G401.6 (cell line): ENCODE measurements around the gene AAGAB.
"Not testable (repeated sequence)": the region's sequence is repeated elsewhere in the genome, so short reads cannot be mapped to it uniquely, and the experiment has no call there.

ENCODE experiments used
- FAIRE-seq: peaks from 2 replicates; lab custom pipeline; 2012; peaks lifted over from hg19 to GRCh38; lab: Jason Lieb, UNC

AAGAB gene, protein sequence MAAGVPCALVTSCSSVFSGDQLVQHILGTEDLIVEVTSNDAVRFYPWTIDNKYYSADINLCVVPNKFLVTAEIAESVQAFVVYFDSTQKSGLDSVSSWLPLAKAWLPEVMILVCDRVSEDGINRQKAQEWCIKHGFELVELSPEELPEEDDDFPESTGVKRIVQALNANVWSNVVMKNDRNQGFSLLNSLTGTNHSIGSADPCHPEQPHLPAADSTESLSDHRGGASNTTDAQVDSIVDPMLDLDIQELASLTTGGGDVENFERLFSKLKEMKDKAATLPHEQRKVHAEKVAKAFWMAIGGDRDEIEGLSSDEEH

DNA sequence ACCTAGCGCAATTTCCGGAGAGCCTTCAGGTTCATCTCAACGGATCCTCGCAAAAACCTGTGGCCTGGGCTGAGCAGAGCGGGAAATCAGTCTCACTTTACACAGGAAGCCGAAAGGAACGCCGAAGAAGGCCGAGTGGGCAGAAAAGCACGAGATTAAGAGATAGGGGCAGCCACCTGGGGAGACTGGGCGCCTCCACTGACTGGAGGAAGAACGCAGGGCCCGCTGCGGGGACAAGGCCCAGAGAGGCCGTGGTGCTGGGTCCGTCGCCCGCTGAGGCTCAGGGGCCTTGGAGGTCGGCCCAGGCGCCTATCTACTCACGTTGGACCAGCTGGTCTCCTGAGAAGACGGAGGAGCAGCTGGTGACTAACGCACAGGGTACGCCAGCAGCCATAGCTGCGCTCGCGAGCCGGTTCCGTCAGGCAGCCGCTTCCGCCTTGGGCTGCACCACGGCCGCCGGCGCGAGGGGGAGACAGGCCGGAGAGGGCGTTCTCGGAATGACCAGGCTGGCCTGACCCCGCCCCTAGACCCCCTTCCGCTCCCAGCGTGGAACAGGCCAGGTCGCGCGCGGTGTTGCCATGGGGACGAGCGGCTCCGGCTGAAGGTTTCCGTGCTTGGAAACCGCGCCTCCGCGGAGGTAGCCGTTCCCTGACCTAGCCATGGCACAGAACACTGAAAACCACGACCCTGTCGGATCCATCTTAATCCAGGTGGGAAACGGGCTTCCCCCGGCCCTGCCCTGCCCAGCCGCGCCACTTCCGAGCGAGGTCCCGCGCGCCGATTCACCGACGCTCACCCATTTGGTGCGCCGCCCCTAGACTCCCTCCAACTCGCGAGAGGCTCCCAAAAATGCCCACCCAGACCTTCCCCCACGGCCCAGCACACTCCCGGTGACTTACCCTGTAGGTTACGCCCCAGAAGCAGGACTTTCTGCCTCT, at the start of gene AAGAB, which contains the start of gene IQCH:
TSS of gene AAGAB (minus strand) at position 424 of the 938 bp plus-strand sequence. CDS start at position 394, 30 bp downstream.
TSS of gene IQCH (plus strand) at position 549 of the 938 bp plus-strand sequence. CDS start at position 660, 111 bp downstream.
- FAIRE-seq = peak; percentile 93

DNA sequence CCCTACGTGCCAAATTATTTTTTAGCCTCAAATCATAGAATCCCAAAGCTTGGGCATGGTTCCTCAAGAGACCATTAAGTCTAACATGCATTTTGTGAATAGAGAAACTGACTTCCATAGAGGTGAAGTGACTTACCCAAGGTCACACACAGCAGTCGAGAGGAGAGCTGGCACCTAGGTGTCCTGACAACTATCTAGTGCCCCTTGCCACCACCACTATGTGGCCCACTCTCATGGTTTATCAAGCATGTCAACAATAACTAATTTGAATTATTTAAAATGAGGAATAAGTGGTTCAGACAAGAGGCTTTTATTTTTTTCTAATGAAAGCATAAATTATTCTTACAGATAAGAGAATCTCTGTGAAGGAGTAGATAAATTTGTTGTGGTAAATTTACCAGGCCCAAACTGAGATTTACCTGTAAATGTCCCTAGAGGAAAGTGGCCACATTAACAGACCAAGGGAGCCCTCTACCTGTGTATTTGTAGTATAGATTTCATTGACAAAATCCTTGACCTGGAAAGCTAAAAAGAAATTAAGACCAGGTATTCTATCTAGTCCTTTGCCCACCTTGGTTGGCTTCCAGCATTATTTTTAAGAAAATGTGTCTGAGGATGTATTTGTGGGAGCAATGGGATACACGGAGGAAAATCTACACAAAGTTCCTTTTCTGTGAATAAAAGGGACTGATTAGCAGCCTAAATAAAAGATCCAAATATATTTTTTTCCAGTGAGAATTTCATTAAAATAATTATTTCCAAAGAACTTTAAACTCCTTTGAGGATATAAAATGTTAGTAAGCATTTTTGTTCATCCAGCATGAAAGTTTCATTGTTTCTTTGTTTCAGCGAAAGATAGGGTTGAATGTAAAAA, 49.3 kb upstream of the AAGAB start:
- FAIRE-seq = peak; percentile 84

DNA sequence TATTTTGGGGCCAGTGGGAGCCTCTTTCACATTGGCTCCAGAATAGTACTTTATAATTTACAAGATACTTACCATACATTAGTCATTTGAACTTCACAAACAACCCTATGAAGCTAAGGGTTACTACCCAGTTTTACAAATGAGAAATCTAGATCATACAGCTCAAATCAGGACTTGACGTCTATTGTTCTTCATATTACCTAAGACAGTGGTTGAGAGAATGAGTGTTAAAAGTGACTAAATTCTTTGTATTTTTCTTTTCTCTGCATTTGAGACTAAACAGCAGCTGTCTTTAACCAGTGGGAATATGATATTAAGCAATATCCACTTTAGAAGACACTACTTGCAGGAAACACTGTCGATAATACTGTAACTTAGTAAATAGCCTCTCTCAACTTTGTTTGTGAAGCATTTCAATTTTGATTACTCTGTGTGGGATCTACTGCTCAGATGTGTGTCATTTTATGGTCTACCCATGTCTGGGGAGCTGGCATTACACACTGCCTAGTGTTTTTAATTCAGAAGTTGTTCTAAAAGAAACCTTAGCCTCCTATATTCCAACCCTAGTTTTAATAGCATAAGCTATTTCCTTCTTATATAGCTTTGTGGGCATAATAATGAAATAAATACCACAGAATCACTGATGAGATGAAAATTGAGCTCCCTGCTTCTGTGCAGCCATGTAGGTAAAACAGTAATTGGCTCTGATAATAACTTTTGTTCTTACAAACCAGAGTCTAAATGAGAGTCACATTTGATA, 46.0 kb upstream of the AAGAB start:
- no peak for FAIRE-seq

DNA sequence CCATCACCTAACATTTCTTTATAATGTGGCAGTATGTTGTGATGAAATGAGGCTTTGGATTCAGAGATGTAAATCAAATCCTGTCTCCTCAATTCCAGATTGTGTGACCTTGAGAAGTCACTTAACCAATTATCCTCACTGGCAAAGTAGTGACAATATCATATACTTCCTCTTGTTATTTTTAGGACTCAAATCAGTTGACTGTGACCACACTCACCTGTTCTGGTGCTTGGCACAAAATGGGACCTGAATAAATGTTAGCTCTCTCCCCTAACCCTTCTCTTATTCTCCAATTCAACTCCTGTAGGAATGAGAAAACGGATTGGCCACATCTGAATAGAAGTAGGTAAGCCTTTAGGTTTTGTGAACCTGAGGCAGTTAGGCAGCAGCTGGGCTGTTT, 42.2 kb upstream of the AAGAB start:
- FAIRE-seq = no peak

DNA sequence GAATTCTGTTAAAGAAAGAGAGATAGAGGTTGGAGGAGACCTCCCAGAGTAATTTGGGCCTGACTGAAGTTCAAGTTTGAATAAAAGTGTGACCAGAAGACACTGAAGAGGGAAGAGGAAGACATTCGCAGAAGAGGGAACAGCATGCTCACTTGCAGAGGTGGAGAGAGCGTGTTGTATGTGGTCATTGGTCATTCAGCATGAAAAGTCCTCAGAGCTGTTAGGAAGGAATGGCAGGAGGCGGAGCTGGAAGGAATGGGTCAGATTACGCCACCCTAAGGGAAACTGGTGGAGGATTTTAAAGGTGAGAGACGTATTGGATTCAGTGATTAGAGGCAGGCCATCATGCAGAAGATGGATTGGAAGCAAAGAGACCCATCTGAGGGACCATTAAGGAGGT, 41.7 kb upstream of the AAGAB start:
- no peak for FAIRE-seq

DNA sequence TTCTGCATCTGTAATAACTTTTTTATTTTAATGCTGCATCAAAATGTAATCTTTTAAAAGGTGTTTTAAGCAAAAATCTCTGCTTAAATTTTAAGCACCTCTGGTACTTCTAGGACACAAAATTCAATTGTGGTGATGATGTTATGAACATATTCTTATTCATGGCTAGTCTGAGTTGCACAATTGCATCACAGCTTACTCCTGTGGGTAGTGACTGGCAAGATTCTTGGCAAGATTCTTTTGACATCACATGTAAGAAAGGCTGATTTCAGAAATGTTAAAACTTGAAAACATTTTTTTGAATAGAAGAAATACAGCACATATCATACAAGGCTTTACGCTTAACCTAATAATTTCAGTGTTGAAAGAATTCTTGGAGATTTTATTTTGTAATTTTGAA, 35.9 kb upstream of the AAGAB start:
- FAIRE-seq = no peak

DNA sequence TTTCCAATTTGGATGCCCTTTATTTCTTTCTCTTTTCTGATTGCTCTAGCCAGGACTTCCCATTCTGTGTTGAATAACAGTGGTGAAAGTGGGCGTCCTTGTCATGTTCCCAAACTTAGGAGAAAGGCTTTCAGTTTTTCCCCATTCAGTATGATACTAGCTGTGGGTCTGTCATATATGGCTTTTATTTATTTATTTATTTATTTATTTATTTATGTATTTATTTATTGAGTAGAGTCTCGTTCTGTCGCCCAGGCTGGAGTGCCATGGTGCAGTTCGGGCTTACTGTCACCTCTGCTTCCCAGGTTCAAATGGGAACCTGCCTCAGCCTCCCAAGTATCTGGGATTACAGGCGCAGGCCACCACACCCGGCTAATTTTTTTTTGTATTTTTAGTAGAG, 31.9 kb upstream of the AAGAB start:
- FAIRE-seq = not testable (repeated sequence)

DNA sequence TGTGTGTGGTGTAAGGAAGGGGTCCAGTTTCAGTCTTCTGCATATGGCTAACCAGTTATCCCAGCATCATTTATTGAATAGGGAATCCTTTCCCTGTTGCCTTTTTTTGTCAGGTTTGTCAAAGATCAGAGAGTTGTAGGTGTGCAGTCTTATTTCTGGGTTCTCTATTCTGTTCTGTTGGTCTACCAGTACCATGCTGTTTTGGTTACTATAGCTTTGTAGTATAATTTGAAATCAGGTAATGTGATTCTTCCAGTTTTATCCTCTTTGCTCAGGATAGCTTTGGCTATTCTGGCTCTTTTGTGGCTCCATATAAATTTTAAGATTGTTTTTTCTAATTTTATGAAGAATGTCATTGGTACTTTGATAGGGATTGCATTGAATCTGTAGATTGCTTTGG, 31.2 kb upstream of the AAGAB start:
- FAIRE-seq = not testable (repeated sequence)

DNA sequence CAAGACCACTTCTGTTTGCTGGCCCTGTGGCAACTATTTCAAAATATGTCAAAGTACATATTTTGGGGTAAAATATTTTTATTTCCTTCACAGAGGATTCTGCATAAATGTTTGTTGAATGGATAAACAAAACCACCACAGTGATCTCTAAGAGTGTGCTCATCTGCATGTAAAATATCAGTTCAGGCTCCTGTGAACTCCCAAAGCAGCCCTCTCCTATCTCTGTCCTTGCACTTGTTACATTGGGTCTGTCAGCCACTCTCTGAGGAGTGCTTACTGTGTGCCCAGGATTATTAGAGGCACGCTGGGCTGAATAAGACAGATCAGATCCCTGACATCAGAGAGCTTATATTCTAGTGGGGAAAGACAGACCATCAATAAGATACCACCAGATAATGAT, 27.3 kb upstream of the AAGAB start:
- FAIRE-seq = no peak

DNA sequence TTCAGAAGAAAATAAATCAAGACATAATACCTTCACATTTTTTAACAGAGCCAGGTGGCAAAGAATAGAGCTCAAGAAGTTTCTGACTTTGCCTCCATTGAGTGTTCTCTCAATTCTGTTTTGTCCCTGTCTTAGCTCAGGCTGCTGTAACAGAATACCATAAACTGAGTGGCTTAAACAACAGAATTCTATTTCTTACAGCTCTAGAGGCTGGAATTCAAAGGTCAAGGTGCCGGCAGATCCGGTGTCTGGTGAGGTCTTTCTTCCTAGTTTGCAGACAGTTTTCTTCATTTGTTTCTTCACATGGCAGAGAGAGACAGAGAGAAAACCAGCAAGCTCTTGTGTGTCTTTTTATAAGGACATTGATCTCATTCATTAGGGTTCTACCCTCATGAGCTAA, 25.8 kb upstream of the AAGAB start:
- no peak for FAIRE-seq

DNA sequence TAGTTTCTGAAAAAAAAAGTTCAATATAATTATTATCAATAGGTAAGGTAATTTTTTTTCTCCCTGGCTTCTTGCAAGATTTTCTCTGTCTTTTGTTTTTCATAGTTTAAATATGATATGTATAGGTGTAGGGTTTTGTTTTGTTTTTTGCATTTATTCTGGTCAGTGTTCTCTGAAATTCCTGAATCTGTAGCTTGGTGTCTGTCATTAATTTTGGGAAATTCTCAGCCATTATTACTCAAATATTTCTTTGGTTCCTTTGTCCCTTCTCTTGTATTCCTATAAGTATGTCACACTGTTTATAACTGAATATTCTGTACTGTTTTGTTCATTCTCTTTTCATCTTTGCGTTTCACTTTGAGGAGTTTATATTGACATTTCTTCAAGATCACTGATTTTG, 22.2 kb upstream of the AAGAB start:
- peak; percentile 76 for FAIRE-seq

DNA sequence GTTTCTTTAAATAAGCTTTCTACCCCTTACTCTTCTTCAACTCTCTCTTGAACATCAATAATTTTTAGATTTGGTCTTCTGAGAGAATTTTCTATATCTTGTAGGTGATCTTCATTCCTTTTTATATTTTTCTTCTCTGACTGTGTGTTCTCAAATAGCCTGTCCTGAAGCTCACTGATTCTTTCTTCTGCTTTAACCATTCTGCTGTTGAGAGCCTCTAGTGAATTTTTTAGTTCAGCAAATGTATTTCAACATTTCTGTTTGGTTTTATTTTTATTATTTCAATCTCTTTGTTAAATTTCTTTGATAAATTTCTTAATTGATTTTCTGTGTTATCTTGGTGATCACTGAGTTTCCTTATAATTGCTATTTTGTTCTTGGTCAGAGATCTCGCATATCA, 19.8 kb upstream of the AAGAB start:
- no peak for FAIRE-seq

DNA sequence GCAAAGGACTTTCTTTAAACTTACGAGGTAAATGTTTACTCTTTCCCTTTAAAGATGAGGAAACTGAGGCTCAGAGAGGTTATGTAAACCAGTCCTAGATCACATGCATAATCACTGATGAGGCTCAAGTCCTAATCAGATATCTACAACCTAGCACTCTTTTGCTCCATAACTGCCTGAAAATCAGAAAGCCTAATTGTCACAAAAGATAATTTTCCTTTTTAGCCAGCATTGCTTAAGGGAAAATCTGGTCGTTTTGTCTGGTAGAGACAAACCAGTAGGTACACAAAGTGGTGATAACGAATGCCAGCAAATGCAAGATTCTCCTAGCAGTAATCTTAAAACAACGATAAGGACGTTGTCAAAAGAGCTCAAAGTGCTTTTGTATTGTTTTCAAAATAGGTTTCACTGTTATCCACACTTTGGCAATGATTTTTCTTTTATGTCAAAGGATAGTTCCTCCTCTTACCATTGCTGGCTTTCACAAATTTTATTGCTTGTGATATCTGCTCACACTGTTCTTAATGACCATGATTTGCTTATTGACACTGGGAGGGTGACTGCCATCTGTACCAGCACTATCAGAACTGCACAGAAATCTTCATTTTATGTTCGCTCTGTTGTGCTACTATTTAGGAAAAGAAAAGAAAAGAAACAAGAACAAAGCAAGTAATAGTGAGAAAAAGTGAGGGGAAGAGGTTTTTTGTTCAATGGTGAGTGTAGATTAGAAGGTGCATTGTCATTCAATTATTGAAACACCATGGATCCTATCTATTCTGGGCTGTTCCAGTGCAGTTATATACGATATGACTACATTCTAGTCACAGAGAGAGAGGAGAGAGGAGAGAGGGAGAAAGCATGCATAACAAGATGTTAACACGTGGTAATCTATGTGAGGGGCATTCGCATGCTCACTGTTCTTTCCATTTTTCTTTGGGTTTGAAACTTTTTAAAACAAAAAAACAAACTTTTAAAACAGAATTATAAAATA, 13.8 kb upstream of the AAGAB start:
- peak; percentile 11 for FAIRE-seq

DNA sequence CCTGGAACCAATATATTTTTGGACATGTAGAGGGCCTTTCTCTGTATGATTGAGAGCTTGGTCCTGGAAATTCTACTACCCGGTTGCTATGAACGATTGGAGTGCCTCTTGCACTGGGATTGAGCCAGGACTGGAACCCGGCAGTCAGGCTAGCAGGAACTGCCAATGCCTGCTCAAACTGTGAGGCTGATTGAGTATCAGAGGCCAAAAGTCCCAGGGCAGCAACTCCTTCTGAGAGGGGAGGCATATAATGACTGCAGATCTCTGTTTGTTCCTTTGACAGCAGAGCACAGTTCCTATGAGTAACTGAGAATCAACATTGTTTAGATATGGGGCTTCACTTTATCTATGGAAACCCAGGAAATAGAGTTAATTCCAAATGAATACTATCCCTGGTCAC, 13.0 kb upstream of the AAGAB start:
- no peak for FAIRE-seq

DNA sequence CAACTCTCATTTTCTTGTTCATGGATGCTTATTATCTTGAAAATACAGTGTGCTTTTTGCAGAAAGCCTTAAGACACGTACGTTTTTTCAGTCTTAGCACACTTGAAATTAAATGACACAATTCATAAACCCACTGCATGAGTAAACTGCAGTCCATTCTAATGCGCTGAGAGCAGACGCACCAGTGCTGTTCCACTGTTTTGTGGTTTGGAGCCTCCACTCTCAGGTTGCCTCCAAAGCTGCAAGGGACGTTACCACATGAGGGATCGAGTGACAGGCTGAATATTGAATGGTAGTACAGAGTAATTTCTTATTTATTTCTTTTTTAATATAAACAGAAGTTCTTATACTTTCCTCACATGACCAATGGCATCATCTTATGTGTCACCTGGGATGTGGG, 12.4 kb upstream of the AAGAB start:
- no peak for FAIRE-seq

DNA sequence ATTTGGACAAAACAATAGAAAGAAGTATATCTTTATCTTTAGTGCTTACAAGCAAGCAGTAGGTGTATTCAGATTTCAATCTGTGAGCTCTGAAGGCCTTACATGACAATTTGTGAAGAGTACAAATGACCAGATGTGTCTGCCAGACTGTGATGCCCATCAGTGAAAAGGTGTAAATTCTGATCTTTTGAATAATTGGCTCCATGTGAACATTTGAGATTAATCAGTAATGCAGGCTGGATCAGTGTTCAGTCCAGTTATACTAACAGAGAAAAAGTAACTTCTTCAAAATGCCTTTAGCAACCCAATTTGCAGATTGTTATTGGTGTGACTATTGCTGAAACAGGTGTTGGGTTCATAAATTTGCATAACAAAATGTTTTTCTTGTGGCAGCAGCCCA, 5.3 kb upstream of the AAGAB start:
- no peak for FAIRE-seq

DNA sequence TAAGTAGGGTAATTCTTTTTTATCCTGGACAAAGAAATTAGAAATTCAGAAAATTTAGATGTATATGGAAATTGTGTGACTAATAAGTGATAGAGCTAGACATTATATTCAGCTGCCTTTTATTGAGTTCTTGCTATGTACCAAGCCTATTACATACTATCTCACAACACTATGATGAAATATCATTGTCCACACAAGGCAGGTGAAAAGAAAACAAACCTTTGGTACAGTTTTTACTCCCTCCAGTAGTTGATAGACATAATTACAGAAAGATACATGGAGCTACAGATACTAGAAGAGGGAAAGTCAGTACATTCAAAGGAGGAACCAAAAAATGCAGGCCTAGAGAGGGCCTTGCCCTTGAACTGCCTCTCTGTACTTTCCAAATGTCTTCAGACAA, 4.9 kb upstream of the AAGAB start:
- no peak for FAIRE-seq

DNA sequence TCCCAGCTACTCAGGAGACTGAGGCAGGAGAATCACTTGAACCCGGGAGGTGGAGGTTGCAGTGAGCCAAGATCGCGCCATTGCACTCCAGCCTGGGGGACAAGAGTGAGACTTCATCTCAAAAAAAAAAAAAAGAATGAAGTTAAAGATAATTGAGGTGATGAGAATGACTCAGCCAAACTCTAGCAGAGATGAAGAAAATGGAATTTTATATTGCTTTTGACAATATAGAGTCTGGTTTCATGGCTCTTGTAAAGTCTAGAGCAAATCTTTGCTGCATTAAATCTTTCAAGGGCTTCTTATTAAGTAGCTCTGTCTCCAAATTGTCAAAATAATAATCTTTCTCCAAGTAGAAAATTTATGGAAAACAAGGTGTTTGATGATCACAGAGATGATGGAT, 4.0 kb upstream of the AAGAB start:
- FAIRE-seq = not testable (repeated sequence)

DNA sequence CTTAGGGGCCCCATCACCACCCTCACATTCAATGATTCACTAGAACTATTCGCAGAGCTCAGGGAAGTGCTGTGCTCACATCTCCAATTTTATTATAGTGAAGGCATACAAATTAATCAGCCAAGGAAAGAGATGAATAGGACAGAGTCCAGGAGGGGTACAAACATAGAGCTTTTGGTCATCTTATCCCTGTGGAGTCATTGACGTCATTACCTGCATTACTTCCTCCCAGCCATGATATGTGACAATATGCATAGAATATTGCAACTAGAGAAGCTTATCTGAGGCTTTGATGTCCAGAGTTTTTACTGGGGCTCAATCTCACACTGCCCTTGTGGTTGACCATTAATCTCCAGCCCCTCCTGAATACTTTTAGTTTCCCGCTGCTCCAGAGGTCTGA, 1.6 kb upstream of the AAGAB start:
- FAIRE-seq = no peak

DNA sequence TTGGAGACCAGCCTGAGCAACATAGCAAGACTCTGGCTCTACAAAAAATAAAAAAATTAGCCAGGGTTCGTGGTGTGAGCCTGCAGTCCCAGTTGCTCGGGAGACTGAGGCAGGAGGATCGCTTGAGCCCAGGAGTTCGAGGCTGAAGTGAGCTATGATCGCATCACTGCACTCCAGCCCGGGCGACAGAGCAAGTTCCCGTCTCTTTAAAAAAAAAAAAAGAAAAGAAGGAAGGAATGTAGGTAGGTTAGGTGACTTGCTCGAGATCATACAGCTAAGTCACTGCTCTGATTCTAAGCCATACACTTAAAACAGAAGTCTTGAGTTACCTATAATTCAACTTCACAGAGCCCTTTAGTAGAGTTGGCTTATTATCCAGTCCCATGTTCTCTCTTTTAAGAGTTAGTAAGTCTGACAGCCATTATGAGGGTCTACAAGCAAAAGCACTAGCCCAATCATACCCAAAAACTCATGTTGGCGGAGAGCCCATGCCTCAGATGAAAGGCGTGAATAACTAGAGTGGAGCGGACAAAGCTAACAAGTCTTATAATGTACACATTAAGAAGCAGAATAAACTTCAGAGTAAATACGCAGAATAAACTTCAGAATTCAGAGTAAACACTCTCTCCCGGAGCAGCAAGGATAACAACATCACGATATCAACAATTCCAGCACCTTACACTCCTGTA, 768 bp downstream of the AAGAB start:
- FAIRE-seq = no peak
